Osteoblast (primary cell): ENCODE measurements around the gene MEGF10. TPM values are rescaled to one million over a fixed set of nuclear protein-coding genes. Genes with fewer than 3 reads are reported as not detected.

Source experiments
- DNase-seq: peaks from one replicate; pipeline ENCODE4 v3.0.0; 2011; ENCODE audit warnings: low spot score, mixed read lengths; ENCODE audit not compliant: insufficient read length; ENCODE audit errors: missing footprints
- H2AFZ ChIP-seq: 2 replicates; pipeline ENCODE4 v1.6.0; 2011; ENCODE audit warnings: mild to moderate bottlenecking, low read length
- H3K27ac ChIP-seq: 2 replicates; pipeline ENCODE4 v1.5.1; 2011; ENCODE audit warnings: mild to moderate bottlenecking, low read depth, low read length, moderate library complexity
- H3K27me3 ChIP-seq: 2 replicates; pipeline ENCODE4 v1.6.0; 2012; ENCODE audit warnings: mild to moderate bottlenecking, control low read depth, inconsistent platforms, low read length, moderate library complexity; ENCODE audit not compliant: insufficient read depth
- H3K36me3 ChIP-seq: 2 replicates; pipeline ENCODE4 v1.5.1; 2011; ENCODE audit warnings: mild to moderate bottlenecking, low read length, control low read depth, moderate library complexity; ENCODE audit not compliant: insufficient read depth
- H3K4me1 ChIP-seq: 2 replicates; pipeline ENCODE4 v1.5.1; 2011; ENCODE audit warnings: mild to moderate bottlenecking, low read length, control low read depth, moderate library complexity; ENCODE audit not compliant: insufficient read depth
- H3K4me2 ChIP-seq: 2 replicates; pipeline ENCODE4 v1.6.0; 2011; ENCODE audit warnings: mild to moderate bottlenecking, low read length; ENCODE audit not compliant: insufficient read depth
- H3K4me3 ChIP-seq: fragments of 200-600 bp; sonication (generic); 3 replicates; pipeline ENCODE4 v1.5.1; 2012; ENCODE audit warnings: mild to moderate bottlenecking, low read length, inconsistent platforms; ENCODE audit not compliant: insufficient read depth
- H3K79me2 ChIP-seq: 2 replicates; pipeline ENCODE4 v1.6.0; 2012; ENCODE audit warnings: mild to moderate bottlenecking, low read length, control low read depth, inconsistent platforms; ENCODE audit not compliant: insufficient read depth
- H3K9me3 ChIP-seq: 2 replicates; pipeline ENCODE4 v1.5.1; 2011; ENCODE audit warnings: low read depth, low read length, control low read depth
- H4K20me1 ChIP-seq: 2 replicates; pipeline ENCODE4 v1.6.0; 2012; ENCODE audit warnings: mild to moderate bottlenecking, low read length, control low read depth; ENCODE audit not compliant: insufficient read depth
- total RNA-seq: library from RNA; depleted of rRNA; stranded (reverse); fragments of >200 nt; gene quantifications from 2 replicates; pipeline ENCODE4 v1.2.3, GENCODE V29; 2012
- TF ChIP-seq, protein P1 (sequence below): IDR thresholded peaks from 2 replicates; pipeline ENCODE4 v1.5.1; 2011; ENCODE audit warnings: mild to moderate bottlenecking, low read depth, low read length, moderate library complexity; ENCODE audit errors: extremely low read depth

MEGF10 gene
- total RNA-seq, 1 donor = 1.4 TPM

DNA sequence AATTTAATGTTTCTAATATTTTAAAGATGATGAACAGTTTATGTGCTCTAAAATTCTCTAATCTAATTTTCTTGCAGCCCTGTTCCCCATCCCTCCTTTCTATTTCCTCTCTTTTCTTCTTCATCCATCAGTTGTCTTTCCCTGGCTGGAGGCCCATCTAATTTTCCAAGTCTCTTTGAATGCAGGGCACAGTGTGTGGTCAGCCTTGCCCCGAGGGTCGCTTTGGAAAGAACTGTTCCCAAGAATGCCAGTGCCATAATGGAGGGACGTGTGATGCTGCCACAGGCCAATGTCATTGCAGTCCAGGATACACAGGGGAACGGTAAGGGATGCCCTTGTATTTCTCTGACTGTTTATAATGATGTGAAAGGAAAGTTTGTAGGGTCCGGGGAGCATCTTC lies 111.8 kb downstream of the MEGF10 start:
- H3K9me3 ChIP-seq = no peaks in the 10 kb centered on the region
- H3K4me3 ChIP-seq = no peak overlapping the region
- TF ChIP-seq, protein P1, sequence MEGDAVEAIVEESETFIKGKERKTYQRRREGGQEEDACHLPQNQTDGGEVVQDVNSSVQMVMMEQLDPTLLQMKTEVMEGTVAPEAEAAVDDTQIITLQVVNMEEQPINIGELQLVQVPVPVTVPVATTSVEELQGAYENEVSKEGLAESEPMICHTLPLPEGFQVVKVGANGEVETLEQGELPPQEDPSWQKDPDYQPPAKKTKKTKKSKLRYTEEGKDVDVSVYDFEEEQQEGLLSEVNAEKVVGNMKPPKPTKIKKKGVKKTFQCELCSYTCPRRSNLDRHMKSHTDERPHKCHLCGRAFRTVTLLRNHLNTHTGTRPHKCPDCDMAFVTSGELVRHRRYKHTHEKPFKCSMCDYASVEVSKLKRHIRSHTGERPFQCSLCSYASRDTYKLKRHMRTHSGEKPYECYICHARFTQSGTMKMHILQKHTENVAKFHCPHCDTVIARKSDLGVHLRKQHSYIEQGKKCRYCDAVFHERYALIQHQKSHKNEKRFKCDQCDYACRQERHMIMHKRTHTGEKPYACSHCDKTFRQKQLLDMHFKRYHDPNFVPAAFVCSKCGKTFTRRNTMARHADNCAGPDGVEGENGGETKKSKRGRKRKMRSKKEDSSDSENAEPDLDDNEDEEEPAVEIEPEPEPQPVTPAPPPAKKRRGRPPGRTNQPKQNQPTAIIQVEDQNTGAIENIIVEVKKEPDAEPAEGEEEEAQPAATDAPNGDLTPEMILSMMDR = no peak
- no peak overlapping the region for H3K27ac ChIP-seq
- no peaks in the 10 kb centered on the region for H4K20me1 ChIP-seq
- no peak overlapping the region for H3K4me2 ChIP-seq
- peaks cover 23% of the 10 kb centered on the region for H3K27me3 ChIP-seq
- H3K36me3 ChIP-seq = no peaks in the 10 kb centered on the region
- no peaks in the 10 kb centered on the region for H3K79me2 ChIP-seq
- no peaks in the 10 kb centered on the region for H3K4me1 ChIP-seq
- H2AFZ ChIP-seq = no peak overlapping the region
- DNase-seq = no peak

DNA sequence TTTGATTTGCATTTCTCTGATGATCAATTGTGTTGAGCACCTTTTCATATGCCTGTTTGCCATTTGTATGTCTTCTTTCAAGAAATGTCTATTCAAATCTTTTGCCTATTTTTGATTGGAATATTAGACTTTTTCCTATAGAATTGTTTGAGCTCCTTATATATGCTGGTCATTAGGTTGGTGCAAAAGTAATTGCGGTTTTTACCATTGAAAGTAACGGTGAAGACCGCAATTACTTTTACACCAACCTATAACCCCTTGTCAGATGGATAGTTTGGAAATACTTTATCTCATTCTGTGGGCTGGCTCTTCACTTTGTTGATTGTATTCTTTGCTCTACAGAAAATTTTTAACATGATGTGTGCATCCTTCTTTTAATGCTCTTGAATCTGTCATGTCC lies 113.6 kb downstream of the MEGF10 start:
- Histone ChIP-seq H3K27ac (no peak overlapping the region), H3K4me1 (no peaks in the 10 kb centered on the region), H3K4me3 (no peak overlapping the region), H3K79me2 (no peaks in the 10 kb centered on the region), H4K20me1 (no peaks in the 10 kb centered on the region), H2AFZ (no peak overlapping the region), H3K27me3 (peaks cover 20% of the 10 kb centered on the region), H3K4me2 (no peak overlapping the region), H3K36me3 (no peaks in the 10 kb centered on the region), H3K9me3 (no peaks in the 10 kb centered on the region)
- DNase-seq = no peak
- TF ChIP-seq, protein P1 = no peak

DNA sequence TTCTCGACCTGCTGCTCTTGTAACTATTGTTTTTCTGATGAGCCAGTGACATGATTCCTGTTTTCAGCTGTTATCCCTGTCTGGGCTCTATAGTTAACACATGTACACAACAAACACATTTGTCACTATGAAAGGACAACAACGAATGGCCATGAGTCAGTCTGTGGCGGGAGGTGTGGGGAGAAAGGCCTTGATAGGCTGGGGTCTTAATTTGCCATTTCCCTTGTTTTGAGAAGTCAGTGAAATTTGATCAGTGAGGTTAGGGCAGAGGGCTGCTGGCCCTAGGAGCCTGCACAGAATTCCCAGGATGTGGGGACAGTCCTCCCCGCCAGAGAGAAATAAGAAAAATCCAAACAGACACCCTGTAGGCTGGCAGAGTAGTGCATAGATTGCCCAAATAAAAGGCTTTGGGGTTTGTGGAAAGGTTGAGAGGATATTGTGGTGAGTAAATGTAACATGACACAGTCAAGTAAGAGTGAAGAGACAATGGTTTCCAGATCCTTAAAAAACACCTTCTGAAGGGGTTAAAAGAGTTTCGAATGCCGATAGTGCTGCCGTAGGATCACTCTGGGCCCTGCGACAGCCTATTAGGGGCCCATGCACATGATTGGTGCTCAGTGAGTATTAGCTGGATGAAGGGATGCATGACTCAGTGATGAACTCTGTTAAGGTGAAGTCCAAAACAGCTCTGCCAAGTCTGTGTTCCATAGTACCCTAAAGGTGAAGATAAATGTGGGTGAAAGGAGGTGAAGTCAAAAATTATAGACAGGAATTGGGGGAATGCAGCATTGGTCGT lies 115.9 kb downstream of the MEGF10 start:
- DNase-seq = no peak
- TF ChIP-seq, protein P1 = no peak
- H3K27ac ChIP-seq = no peak overlapping the region
- H3K27me3 ChIP-seq = peaks cover 5% of the 10 kb centered on the region
- H3K4me2 ChIP-seq = no peak overlapping the region
- no peaks in the 10 kb centered on the region for H4K20me1 ChIP-seq
- no peaks in the 10 kb centered on the region for H3K79me2 ChIP-seq
- no peak overlapping the region for H2AFZ ChIP-seq
- H3K9me3 ChIP-seq = no peaks in the 10 kb centered on the region
- no peaks in the 10 kb centered on the region for H3K4me1 ChIP-seq
- no peaks in the 10 kb centered on the region for H3K36me3 ChIP-seq
- no peak overlapping the region for H3K4me3 ChIP-seq

DNA sequence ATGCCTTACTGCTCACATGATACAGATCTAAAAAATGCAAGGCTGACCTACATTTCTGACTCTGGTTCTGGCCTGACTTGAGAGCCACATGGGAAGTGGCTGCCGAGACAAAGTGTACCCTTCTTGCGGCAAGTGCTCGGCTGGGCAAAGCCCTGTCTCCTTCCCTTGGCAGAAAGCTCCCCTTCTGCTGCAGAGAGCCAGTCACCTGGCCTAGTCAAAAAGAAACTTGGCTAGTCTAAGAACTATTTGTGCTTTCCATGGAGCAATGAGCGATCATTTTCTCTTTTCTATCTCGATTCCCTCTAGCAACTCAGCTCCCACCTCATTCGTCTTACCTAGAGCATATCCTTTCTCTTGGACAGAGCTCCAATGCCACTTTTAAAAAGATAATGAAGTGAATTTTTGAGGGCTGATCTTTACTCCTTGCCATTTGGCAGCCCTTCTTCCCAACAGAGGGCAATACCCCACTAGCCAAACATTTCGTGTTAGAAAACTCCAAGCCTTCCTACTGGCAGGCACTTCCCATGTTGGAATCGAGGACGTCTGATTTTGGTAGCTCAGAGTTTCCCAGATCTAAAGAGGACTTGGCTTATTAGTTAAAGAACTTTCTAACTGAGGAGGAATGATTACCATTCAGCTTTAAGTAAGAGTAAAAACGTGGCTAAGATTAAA lies 118.8 kb downstream of the MEGF10 start:
- peak; percentile 64 for DNase-seq
- no peaks in the 10 kb centered on the region for H3K36me3 ChIP-seq
- TF ChIP-seq, protein P1 = no peak
- H2AFZ ChIP-seq = peak overlapping the region; percentile 84
- no peak overlapping the region for H3K27ac ChIP-seq
- H3K4me1 ChIP-seq = no peaks in the 10 kb centered on the region
- H4K20me1 ChIP-seq = no peaks in the 10 kb centered on the region
- H3K9me3 ChIP-seq = no peaks in the 10 kb centered on the region
- peak overlapping the region; percentile 36 for H3K4me3 ChIP-seq
- H3K27me3 ChIP-seq = no peaks in the 10 kb centered on the region
- H3K79me2 ChIP-seq = no peaks in the 10 kb centered on the region
- peak overlapping the region; percentile 61 for H3K4me2 ChIP-seq
